Head of caudate nucleus (tissue), 42 donors: ENCODE results near the gene PCCB.
A peak's percentile ranks its signal among the peaks of the same experiment; 100 is the strongest.
"Not testable (repeated sequence)": the region's sequence is repeated elsewhere in the genome, so short reads cannot be mapped to it uniquely, and the experiment has no call there.

Experiments
- DNase-seq, 42 donors: peaks; one replicate each; pipeline versions ENCODE4 v3.0.0 to v3.0.0-alpha.2; 2020 to 2021; ENCODE audit warnings: mixed read lengths in 7 of 42
- intact Hi-C: fragments of 100-400 bp; cut with DNase I; formaldehyde crosslinking; loops from one replicate; pipeline ENCODE4 v1.15.0; 2022

PCCB gene

GRCh38 chr3:136255672-136256406 is 5.7 kb downstream of the PCCB start:
- DNase-seq, result peak in 34 of 42 donors; percentile 10 to 81 (median 50)
- intact Hi-C loops, result no loop called here

DNA sequence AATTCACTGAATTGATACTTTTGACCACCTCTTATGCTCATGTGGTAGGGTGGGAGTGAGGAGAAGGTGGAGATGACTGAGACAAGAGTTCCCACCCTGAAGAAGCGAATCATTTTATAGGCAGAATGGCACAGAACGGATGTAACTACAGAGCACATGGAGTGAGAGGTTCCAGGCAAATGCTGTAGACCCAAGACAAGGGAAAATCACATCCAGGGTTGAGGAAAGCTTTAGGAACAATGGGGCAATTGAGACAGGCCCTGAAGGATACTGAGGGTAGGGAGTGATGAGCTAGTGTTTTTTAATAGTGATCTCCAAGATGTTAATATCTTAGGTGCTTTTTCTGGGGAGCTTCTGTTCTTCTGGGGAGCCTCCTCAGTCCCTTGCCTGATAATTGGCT is 8.1 kb downstream of the PCCB start:
- peak in 2 of 42 donors; percentile 21 to 35 for DNase-seq
- intact Hi-C loops, result no loop called here

- intact Hi-C loops, result no loop called here
- no peak for DNase-seq
Observed at GRCh38 chr3:136261826-136262225, 11.7 kb downstream of the PCCB start.

DNA sequence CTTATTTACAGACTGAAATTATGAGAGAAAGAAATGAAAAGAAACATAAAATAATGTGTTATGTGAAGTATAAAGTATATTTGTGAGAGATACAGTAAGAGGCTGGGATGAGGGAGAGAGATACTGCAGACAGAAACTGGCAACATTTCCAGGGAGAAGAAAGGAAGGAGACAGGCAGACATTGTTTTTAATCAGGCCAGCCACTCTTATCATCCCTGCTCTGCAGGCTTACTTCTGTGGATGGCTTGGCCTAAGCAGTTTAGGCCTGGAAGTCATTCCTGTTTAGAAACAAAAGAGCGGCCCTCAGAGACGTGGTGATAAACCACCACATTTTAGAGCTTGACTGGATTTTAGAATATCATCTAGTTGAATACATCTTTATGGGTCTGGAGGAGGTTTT is 12.4 kb downstream of the PCCB start:
- intact Hi-C loops, result no loop called here
- peak in 3 of 42 donors; percentile 18 to 22 (median 18) for DNase-seq

DNA sequence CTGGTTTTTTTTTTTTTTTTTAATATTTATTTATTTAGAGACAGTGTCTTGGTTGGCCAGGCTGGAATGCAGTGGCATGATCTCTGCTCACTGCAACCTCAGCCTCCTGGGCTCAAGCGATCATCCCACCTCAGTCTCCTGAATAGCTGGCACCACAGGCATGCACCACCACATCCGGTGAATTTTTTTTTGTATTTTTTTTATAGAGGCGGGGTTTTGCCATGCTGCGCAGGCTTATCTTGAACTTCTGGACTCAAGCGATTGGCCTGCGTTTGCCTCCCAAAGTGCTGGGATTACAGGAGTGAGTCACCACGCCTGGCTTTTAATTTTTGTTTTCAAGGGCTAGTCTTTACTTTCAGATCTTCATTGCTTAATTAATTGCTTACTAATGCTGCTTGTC is 13.1 kb downstream of the PCCB start:
- intact Hi-C loops, result no loop called here
- no peak for DNase-seq

DNA sequence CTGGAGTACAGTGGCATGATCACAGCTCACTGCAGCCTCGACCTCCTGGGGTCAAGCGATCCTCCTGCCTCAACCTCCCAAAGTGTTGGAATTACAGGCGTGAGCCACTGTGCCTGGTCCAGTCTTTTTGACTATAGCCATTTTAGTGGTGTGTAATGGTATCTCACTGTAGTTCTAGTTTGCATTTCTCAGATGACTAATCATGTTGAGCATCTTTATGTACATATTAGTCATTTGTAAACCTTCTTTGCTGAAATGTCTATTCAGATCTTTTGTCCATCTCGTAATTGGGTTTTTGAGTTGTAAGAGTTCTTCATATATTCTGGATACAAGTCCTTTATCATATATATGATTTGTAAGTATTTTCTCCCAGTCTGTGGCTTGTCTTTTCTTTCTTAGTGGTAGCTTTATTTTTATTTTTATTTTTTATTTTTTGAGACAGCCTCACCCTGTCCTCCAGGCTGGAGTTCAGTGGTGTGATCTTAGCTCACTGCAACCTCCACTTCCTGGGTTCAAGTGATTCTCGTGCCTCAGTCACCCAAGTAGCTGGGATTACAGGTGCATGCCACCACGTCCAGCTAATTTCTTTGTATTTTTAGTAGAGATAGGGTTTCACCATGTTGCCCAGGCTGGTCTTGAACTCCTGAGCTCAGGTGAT is 16.5 kb downstream of the PCCB start:
- intact Hi-C loops, DNase-seq: not testable (repeated sequence)

DNA sequence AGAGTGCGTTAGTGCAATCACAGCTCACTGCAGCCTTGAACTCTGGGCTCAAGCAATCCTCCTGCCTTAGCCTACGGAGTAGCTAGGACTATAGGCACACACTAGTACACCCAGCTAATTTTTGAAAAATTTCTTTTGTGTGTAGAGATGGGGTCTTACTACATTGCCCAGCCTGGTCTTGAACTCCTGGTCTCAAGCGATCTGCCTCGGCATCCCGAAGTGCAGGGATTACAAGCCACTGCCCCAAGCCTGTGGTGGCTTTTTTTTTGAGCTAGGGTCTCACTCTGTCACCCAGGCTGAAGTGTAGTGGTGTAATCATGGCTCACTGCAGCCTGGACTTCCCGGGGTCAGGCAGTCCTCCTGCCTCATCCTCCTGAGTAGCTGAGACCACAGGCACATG is 17.1 kb downstream of the PCCB start:
- intact Hi-C loops, result no loop called here
- no peak for DNase-seq

GRCh38 chr3:136270179-136270578 is 20.0 kb downstream of the PCCB start:
- intact Hi-C loops, result no loop called here
- DNase-seq, result no peak

DNA sequence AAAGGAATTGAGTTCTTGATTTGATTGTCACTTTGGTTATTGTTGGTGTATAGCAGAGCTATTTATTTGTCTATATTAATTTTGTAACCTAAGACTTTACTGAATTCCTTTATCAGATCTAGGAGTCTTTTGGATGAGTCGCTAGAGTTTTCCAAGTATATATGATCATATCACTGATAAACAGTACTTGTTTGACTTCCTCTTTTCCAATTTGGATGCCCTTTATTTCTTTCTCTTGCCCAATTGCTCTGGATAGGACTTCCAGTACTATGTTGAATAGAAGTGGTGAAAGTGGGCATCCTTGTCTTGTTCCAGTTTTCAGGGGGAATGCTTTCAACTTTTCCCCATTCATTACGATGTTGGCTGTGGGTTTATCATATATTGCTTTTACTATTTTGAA is 21.5 kb downstream of the PCCB start:
- DNase-seq, intact Hi-C loops: not testable (repeated sequence)

DNA sequence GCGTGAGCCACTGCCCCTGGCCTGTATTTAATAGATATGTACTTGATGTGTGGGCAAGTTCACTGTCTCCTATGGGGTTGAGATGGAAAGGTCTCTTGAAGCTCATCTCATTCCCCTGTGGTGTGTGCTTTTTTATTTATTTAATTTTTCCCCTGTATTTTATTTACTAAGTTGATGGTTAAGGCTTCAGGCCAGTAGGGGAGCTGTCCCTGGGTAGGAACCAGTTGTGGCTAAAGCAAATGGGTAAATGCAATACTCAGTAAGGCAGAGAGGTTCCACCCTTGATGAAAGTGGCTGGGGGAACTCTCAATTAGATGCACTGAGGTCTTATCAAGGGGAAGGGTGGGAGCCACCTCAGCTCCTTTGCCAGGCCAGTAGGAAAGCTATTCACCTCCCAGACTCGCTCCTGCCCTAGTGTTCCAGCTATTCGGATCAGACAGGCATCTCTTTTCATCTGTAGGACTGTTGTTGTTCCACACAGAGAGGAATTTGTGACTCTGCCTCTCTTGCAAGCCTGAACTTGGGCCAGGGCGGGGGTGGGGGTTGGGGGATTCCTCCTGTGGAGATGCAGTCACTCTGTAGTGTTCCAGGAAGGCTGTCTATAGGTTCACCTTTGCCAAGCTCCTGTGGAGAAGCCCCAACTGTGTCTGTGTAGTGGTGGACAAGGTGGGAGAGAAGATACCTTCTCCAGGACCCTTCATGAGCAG is 26.1 kb downstream of the PCCB start:
- intact Hi-C loops, result no loop called here
- DNase-seq, result no peak

- no peak for DNase-seq
- intact Hi-C loops, result no loop called here
Observed at GRCh38 chr3:136277115-136277514, 27.0 kb downstream of the PCCB start.

DNA sequence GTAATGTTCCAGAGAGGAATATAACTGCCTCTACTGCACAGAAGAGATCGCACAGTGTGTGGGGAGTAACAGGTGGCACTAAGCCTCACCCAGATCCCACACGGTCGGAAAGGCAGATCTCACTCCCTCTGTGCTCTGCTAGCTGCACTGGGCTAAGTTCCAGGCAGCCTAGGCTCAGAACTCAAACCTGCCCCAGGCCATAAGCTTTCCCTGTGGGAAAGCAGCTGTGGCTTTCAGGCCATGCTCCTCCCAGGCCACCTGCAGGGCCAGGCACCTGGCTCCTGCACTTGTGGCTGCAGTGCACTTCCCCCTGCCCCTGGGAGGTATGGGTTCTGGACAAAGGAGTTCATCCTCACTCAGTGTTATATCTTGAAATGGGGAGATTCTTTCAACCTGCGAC is 27.5 kb downstream of the PCCB start:
- intact Hi-C loops, result no loop called here
- DNase-seq, result no peak

DNA sequence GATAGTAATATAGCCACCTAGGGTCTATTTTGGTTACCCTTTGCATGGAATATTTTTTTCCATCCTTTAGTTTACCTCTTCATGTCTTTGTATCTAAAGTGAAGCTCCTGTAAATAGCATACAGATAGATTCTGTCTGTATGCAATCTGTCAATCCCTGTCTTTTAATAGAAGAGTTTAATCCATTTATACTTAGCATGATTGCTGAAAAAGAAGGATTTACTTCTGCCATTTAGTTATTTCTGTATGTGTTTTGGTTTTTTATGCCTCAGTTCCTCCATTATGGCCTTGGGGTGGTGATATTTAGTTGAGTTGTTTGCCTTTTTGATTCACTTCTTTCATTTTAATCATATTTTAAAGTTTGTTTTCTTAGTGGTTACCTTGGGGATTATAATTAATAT is 29.0 kb downstream of the PCCB start:
- intact Hi-C loops, result no loop called here
- DNase-seq, result no peak

- intact Hi-C loops, result no loop called here
- no peak for DNase-seq
Observed at GRCh38 chr3:136280961-136281360, 30.8 kb downstream of the PCCB start.

DNA sequence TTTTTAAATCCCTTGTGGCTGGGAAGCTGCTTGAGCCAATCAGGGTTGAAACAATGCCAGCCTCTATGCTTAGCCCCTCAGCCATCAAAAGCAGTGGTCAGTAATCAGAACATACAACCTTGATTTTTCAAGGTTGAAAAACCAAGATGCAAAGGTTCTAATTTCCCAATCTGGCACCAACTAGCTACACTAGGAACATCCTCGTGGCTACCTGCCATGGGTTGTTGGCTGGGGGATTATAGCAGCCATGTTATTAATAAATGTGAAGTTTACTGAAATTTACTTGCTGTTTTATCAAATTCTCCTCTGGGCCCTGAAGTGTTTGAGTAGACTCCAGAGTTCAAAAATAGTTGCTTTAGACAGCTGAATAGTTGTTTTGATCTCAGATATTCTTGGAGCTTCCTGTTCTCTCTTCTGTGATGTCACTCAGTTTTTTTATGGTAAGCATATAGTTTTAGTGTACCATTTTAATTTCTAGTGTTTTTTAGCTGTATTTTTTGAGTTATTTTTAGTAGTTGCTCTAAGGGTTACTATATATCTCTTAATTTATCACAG is 31.9 kb downstream of the PCCB start:
- DNase-seq, result no peak
- intact Hi-C loops, result no loop called here

- no peak for DNase-seq
- intact Hi-C loops, result no loop called here
Observed at GRCh38 chr3:136283627-136284026, 33.5 kb downstream of the PCCB start.

DNA sequence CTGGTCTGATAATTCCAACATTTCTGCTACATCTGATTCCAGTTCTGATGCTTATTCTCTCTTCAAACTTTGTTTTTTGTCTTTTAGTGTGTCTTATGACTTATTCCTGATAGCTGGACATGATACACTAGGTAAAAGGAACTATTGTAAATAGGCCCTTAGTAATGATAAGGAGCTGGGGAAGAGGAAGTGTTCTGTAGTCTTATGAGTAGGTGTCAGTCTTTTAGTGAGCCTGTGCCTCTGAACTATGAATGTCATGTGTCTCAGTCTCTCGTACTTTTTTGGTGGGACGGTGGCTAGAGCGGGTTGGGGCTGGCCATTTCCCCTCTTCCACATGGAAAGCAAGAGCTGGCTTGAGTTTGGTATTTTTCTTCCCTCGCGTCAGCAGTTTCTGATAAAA is 41.2 kb downstream of the PCCB start:
- no peak for DNase-seq
- intact Hi-C loops, result no loop called here

GRCh38 chr3:136292500-136292899 is 42.4 kb downstream of the PCCB start:
- no peak for DNase-seq
- intact Hi-C loops, result no loop called here

- intact Hi-C loops, result no loop called here
- DNase-seq, result no peak
Observed at GRCh38 chr3:136293279-136293678, 43.1 kb downstream of the PCCB start.

DNA sequence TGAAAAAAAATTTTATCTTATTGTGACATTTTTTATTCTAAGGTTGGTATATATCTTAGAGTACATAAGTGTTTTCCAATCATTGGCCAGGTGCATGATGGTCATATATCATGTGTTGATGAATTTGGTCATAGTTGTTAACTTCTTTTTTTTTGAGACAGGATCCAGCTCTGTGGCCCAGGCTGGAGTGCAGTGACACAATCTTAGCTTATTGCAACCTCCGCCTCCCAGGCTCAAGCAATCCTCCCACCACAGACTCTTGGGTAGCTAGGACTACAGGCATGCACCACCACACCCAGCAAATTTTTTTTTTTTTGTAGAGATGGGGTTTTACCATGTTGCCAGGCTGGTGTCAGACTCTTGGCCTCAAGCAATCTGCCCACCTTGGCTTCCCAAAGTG is 44.0 kb downstream of the PCCB start:
- DNase-seq, result no peak
- intact Hi-C loops, result no loop called here
